ENCODE data around the gene MAP1LC3B2. TPM values are rescaled to one million over a fixed set of nuclear protein-coding genes. Genes with fewer than 3 reads are reported as not detected.
A peak's percentile ranks its signal among the peaks of the same experiment; 100 is the strongest.

The MAP1LC3B2 gene
- total RNA-seq, 4 donors from 2014 or later, result 3.5 to 13.9 (median 5.6) TPM; not detected in 1

DNA sequence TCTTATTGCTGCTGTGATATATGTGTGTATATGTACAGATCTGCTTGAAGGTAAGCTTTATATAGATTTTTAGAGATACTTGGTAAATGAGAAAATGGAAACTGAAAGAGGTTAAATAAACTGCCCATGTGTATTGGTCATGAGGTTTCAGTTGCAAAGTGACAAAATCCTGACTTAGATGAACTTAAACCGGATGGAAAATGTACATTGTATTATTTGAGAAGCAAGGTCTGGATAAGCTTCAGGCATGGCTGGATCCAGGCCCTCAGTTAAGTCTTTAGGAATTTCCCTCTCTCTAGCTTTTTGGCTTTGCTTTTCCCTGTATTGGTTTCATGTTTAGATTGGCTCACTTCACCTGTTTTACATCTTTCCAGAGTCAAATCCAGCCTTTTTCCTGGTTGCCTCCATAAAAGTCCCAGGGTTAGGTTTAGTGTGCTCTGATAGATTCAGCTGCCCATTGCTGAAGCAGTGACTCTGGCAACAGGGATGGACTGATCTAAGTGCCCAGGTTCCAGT is 21.0 kb upstream of the MAP1LC3B2 start:
- Histone ChIP-seq H3K9me3 (no peaks in the 10 kb centered on the region), H3K4me3 (no peak overlapping the region), H3K27ac (no peak overlapping the region), H3K36me3 (no peaks in the 10 kb centered on the region), H3K27me3 (no peaks in the 10 kb centered on the region), H3K4me1 (peaks cover 56% of the 10 kb centered on the region)
- DNase-seq (ENCODE audit: low spot score in 2 of 2), result no peak
- TF ChIP-seq, protein P1, sequence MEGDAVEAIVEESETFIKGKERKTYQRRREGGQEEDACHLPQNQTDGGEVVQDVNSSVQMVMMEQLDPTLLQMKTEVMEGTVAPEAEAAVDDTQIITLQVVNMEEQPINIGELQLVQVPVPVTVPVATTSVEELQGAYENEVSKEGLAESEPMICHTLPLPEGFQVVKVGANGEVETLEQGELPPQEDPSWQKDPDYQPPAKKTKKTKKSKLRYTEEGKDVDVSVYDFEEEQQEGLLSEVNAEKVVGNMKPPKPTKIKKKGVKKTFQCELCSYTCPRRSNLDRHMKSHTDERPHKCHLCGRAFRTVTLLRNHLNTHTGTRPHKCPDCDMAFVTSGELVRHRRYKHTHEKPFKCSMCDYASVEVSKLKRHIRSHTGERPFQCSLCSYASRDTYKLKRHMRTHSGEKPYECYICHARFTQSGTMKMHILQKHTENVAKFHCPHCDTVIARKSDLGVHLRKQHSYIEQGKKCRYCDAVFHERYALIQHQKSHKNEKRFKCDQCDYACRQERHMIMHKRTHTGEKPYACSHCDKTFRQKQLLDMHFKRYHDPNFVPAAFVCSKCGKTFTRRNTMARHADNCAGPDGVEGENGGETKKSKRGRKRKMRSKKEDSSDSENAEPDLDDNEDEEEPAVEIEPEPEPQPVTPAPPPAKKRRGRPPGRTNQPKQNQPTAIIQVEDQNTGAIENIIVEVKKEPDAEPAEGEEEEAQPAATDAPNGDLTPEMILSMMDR (IDR thresholded peaks at IDR 0.05), result no peak
- TF ChIP-seq POLR2A (IDR thresholded peaks at IDR 0.05), result no peak
- no peak for TF ChIP-seq EP300 (IDR thresholded peaks at IDR 0.05)
- TF ChIP-seq POLR2AphosphoS5 (IDR thresholded peaks at IDR 0.05), result no peak
- WGBS, result 41% methylated on average over 1 of the region's 1 CpG

- Histone ChIP-seq H3K9me3 (no peaks in the 10 kb centered on the region), H3K27me3 (no peaks in the 10 kb centered on the region), H3K36me3 (no peaks in the 10 kb centered on the region), H3K4me1 (peaks cover 56% of the 10 kb centered on the region), H3K4me3 (no peak overlapping the region), H3K27ac (peak overlapping the region; percentile 42)
- 41% methylated on average over 8 of the region's 8 CpGs for WGBS
- TF ChIP-seq, protein P1 (IDR thresholded peaks at IDR 0.05), result no peak
- TF ChIP-seq POLR2AphosphoS5 (IDR thresholded peaks at IDR 0.05) (no peak), POLR2A (IDR thresholded peaks at IDR 0.05) (no peak), EP300 (IDR thresholded peaks at IDR 0.05) (no peak)
- DNase-seq (ENCODE audit: low spot score in 2 of 2), result no peak
Measured at GRCh38 chr12:116538682-116539305, 20.4 kb upstream of the MAP1LC3B2 start.

DNA sequence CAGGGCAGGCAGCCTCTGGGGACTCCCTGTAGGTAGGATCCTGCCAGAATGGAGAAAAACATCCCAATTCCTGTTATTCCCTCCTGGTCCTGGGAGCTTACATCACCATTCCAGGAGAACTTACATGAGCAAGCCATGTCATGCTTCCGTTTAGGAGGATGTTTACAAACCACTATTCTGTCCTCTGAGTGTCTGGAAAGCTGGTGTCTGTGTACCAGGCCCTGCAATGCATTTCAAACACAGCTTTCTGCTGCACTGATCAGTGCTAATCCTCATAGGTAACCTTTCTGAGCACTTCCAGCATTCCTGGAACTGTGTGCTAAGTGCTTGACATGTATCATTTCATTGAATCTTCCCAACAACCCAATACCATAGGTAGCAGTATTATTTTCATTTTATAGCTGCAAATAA is 19.8 kb upstream of the MAP1LC3B2 start:
- Histone ChIP-seq H3K9me3 (no peaks in the 10 kb centered on the region), H3K27ac (peak overlapping the region; percentile 42), H3K27me3 (no peaks in the 10 kb centered on the region), H3K4me3 (no peak overlapping the region), H3K4me1 (peaks cover 57% of the 10 kb centered on the region), H3K36me3 (no peaks in the 10 kb centered on the region)
- 25% methylated on average over 1 of the region's 1 CpG for WGBS
- TF ChIP-seq POLR2A (IDR thresholded peaks at IDR 0.05) (no peak), POLR2AphosphoS5 (IDR thresholded peaks at IDR 0.05) (no peak), EP300 (IDR thresholded peaks at IDR 0.05) (no peak)
- TF ChIP-seq, protein P1 (IDR thresholded peaks at IDR 0.05), result no peak
- no peak for DNase-seq (ENCODE audit: low spot score in 2 of 2)

GRCh38 chr12:116539905-116540482 is 19.2 kb upstream of the MAP1LC3B2 start:
- H3K4me3 ChIP-seq, result no peak overlapping the region
- DNase-seq (ENCODE audit: low spot score in 2 of 2), result no peak
- 22% methylated on average over 17 of the region's 17 CpGs for WGBS
- H3K4me1 ChIP-seq, result peaks cover 53% of the 10 kb centered on the region
- H3K27ac ChIP-seq, result peak overlapping the region; percentile 42
- TF ChIP-seq POLR2A (IDR thresholded peaks at IDR 0.05) (no peak), POLR2AphosphoS5 (IDR thresholded peaks at IDR 0.05) (no peak), EP300 (IDR thresholded peaks at IDR 0.05) (no peak)
- TF ChIP-seq, protein P1 (IDR thresholded peaks at IDR 0.05), result no peak
- no peaks in the 10 kb centered on the region for H3K27me3 ChIP-seq
- no peaks in the 10 kb centered on the region for H3K36me3 ChIP-seq
- H3K9me3 ChIP-seq, result no peaks in the 10 kb centered on the region

DNA sequence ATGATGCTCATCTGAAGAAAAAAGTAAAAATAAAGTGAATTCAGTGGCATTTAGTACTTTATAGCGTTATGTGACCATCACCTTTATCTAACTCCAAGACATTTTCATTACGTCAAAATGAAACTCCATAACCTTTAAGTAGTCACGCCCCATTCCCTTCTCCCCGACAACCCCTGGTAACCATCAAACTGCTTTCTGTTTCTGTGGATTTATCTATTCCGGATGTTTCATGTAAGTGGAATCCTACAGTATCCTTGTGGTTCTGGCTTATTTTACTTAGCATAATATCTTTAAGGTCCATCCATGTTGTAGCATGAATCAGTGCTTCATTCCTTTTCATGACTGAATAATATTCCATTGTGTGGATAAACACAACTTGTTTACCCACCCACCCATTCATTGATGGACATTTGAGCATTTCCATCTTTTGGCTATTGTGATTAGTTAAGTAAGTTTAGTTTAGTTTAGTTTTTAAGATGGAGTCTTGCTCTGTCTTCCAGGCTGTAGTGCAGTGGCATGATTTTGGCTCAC is 18.5 kb upstream of the MAP1LC3B2 start:
- no peak for TF ChIP-seq EP300 (IDR thresholded peaks at IDR 0.05)
- TF ChIP-seq POLR2AphosphoS5 (IDR thresholded peaks at IDR 0.05), result no peak
- no peak for TF ChIP-seq POLR2A (IDR thresholded peaks at IDR 0.05)
- TF ChIP-seq, protein P1 (IDR thresholded peaks at IDR 0.05), result no peak
- Histone ChIP-seq H3K9me3 (no peaks in the 10 kb centered on the region), H3K27ac (peak overlapping the region; percentile 42), H3K27me3 (no peaks in the 10 kb centered on the region), H3K4me1 (peaks cover 52% of the 10 kb centered on the region), H3K36me3 (no peaks in the 10 kb centered on the region), H3K4me3 (no peak overlapping the region)
- DNase-seq (ENCODE audit: low spot score in 2 of 2), result no peak
- WGBS, result 55% methylated on average over 5 of the region's 5 CpGs
